Measurements from ENCODE around the gene RFX2. TPM values are rescaled to one million over a fixed set of nuclear protein-coding genes. Genes with fewer than 3 reads are reported as not detected.
A peak's percentile ranks its signal among the peaks of the same experiment; 100 is the strongest.

The RFX2 gene
- total and polyA plus RNA-seq, 9 of the 15 experiments (the other 6 are each of a cell fraction or from before 2014, with no cell fraction given) = 3.6 to 18.7 (median 8.7) TPM

GRCh38 chr19:6108721-6109633 lies 1.3 kb downstream of the RFX2 start (continued):
- no peak for TF ChIP-seq ZFP91 (CRISPR knock-in tag; IDR thresholded peaks at IDR 0.05)
- TF ChIP-seq ZNF589 (CRISPR knock-in tag; IDR thresholded peaks at IDR 0.05; ENCODE audit: low read depth) = peak; percentile 42; the same call in 1 of the 2 replicates
- no peak for TF ChIP-seq CEBPZ (IDR thresholded peaks at IDR 0.05; ENCODE audit: borderline replicate concordance, low read depth, low read length)
- TF ChIP-seq MEF2D (tag; conservative IDR thresholded peaks at IDR 0.05; ENCODE audit: low read depth) = no peak
- TF ChIP-seq HINFP (tag; conservative IDR thresholded peaks at IDR 0.05; ENCODE audit: low read depth) = no peak
- no peak for TF ChIP-seq RHOXF2B (CRISPR knock-in tag; conservative IDR thresholded peaks at IDR 0.05)
- TF ChIP-seq ZNF778 (CRISPR knock-in tag; IDR thresholded peaks at IDR 0.05) = no peak
- TF ChIP-seq ZNF41 (CRISPR knock-in tag; conservative IDR thresholded peaks at IDR 0.05) = no peak
- no peak for TF ChIP-seq TFAM (CRISPR knock-in tag; conservative IDR thresholded peaks at IDR 0.05)
- peak; percentile 17; the same call in 1 of the 2 replicates for TF ChIP-seq PHF8 (IDR thresholded peaks at IDR 0.05; ENCODE audit: borderline replicate concordance, low read length)
- TF ChIP-seq NBN (IDR thresholded peaks at IDR 0.05; ENCODE audit: low read depth) = peak; percentile 51; the same call in 1 of the 2 replicates
- TF ChIP-seq THRB (CRISPR knock-in tag; conservative IDR thresholded peaks at IDR 0.05) = no peak
- no peak for TF ChIP-seq PYGO2 (tag; IDR thresholded peaks at IDR 0.05)
- TF ChIP-seq MYNN (IDR thresholded peaks at IDR 0.05) = peak; percentile 25; the same call in 1 of the 2 replicates
- TF ChIP-seq MYNN (CRISPR knock-in tag; IDR thresholded peaks at IDR 0.05) = no peak
- TF ChIP-seq MAFF (IDR thresholded peaks at IDR 0.05; ENCODE audit: low read length) = no peak
- no peak for TF ChIP-seq XRCC3 (IDR thresholded peaks at IDR 0.05)
- peak; percentile 84; the same call in 1 of the 2 replicates for TF ChIP-seq SAFB (IDR thresholded peaks at IDR 0.05; ENCODE audit: borderline replicate concordance, low read depth, low read length)
- no peak for TF ChIP-seq E2F5 (CRISPR knock-in tag; IDR thresholded peaks at IDR 0.05)
